ENCODE data around the gene PRKCB. TPM values are rescaled to one million over a fixed set of nuclear protein-coding genes. Genes with fewer than 3 reads are reported as not detected.
A peak's percentile ranks its signal among the peaks of the same experiment; 100 is the strongest.

The PRKCB gene
- total RNA-seq, 4 donors from 2014 or later = 7.0 to 88.3 (median 15.9) TPM

- Histone ChIP-seq H3K36me3 (no peaks in the 10 kb centered on the region), H3K27me3 (no peaks in the 10 kb centered on the region), H3K4me1 (peaks cover 0 to 12% (median 0%) of the 10 kb centered on the region in 4 donors), H3K27ac (peak overlapping the region in 2 of 4 donors; percentile 24 to 45), H3K4me3 (no peak overlapping the region), H3K9me3 (no peaks in the 10 kb centered on the region)
- TF ChIP-seq CTCF (IDR thresholded peaks at IDR 0.05) = peak; percentile 49 to 88 (median 75)
- TF ChIP-seq POLR2A (IDR thresholded peaks at IDR 0.05) = no peak
- peak; percentile 81 to 94 (median 91) for DNase-seq
Measured at GRCh38 chr16:23801378-23801777, 34.4 kb upstream of the PRKCB start.

- Histone ChIP-seq H3K36me3 (no peaks in the 10 kb centered on the region), H3K9me3 (no peaks in the 10 kb centered on the region), H3K27me3 (no peaks in the 10 kb centered on the region), H3K4me1 (peaks cover 0 to 12% (median 0%) of the 10 kb centered on the region in 4 donors), H3K27ac (no peak overlapping the region), H3K4me3 (no peak overlapping the region)
- DNase-seq = no peak
- TF ChIP-seq CTCF (IDR thresholded peaks at IDR 0.05) = no peak
- TF ChIP-seq POLR2A (IDR thresholded peaks at IDR 0.05) = no peak
Measured at GRCh38 chr16:23802776-23803175, 33.0 kb upstream of the PRKCB start.

- peaks cover 0 to 12% (median 0%) of the 10 kb centered on the region in 4 donors for H3K4me1 ChIP-seq
- DNase-seq = peak; percentile 76 to 91 (median 79)
- no peaks in the 10 kb centered on the region for H3K36me3 ChIP-seq
- H3K27ac ChIP-seq = no peak overlapping the region
- no peak overlapping the region for H3K4me3 ChIP-seq
- TF ChIP-seq POLR2A (IDR thresholded peaks at IDR 0.05) (no peak), CTCF (IDR thresholded peaks at IDR 0.05) (peak; percentile 38 to 81 (median 68))
- H3K9me3 ChIP-seq = no peaks in the 10 kb centered on the region
- no peaks in the 10 kb centered on the region for H3K27me3 ChIP-seq
Measured at GRCh38 chr16:23803591-23804123, 32.1 kb upstream of the PRKCB start.

- Histone ChIP-seq H3K9me3 (no peaks in the 10 kb centered on the region), H3K27ac (peak overlapping the region in 1 of 4 donors; percentile 40), H3K4me1 (peaks cover 0 to 12% (median 0%) of the 10 kb centered on the region in 4 donors), H3K36me3 (no peaks in the 10 kb centered on the region), H3K4me3 (no peak overlapping the region), H3K27me3 (no peaks in the 10 kb centered on the region)
- TF ChIP-seq CTCF (IDR thresholded peaks at IDR 0.05) = no peak
- no peak for TF ChIP-seq POLR2A (IDR thresholded peaks at IDR 0.05)
- peak in 2 of 3 donors; percentile 59 to 76 for DNase-seq
Measured at GRCh38 chr16:23807028-23807427, 28.8 kb upstream of the PRKCB start.

- Histone ChIP-seq H3K4me1 (peaks cover 0 to 5% (median 0%) of the 10 kb centered on the region in 4 donors), H3K9me3 (no peaks in the 10 kb centered on the region), H3K4me3 (no peak overlapping the region), H3K36me3 (no peaks in the 10 kb centered on the region), H3K27ac (no peak overlapping the region), H3K27me3 (no peaks in the 10 kb centered on the region)
- no peak for DNase-seq
- TF ChIP-seq CTCF (IDR thresholded peaks at IDR 0.05) = no peak
- TF ChIP-seq POLR2A (IDR thresholded peaks at IDR 0.05) = no peak
Measured at GRCh38 chr16:23821467-23821866, 14.3 kb upstream of the PRKCB start.
